ENCODE results near the gene HERC4.
"Not testable (repeated sequence)": the region's sequence is repeated elsewhere in the genome, so short reads cannot be mapped to it uniquely, and the experiment has no call there.

HERC4 gene

GRCh38 chr10:68047554-68048327 lies 27.3 kb downstream of the HERC4 start:
- DNase-seq, result no peak

- DNase-seq, result no peak
Measured at GRCh38 chr10:68047122-68047521, 28.0 kb downstream of the HERC4 start.

- no peak for DNase-seq
Measured at GRCh38 chr10:68046642-68047041, 28.4 kb downstream of the HERC4 start.

GRCh38 chr10:68043030-68043429 lies 32.1 kb downstream of the HERC4 start:
- no peak for DNase-seq

- DNase-seq, result no peak
Measured at GRCh38 chr10:68032113-68032512, 43.0 kb downstream of the HERC4 start.

GRCh38 chr10:68027429-68027828 lies 47.7 kb downstream of the HERC4 start:
- no peak for DNase-seq

GRCh38 chr10:68023292-68023691 lies 51.8 kb downstream of the HERC4 start:
- DNase-seq, result no peak

- DNase-seq, result not testable (repeated sequence)
Measured at GRCh38 chr10:68022324-68022723, 52.8 kb downstream of the HERC4 start.

GRCh38 chr10:68016519-68016918 lies 58.6 kb downstream of the HERC4 start:
- not testable (repeated sequence) for DNase-seq

GRCh38 chr10:68010426-68010940 lies 64.6 kb downstream of the HERC4 start:
- DNase-seq, result no peak

- DNase-seq, result no peak
Measured at GRCh38 chr10:68007356-68007755, 67.7 kb downstream of the HERC4 start.

- no peak for DNase-seq
Measured at GRCh38 chr10:68001539-68001938, 73.5 kb downstream of the HERC4 start.

GRCh38 chr10:68001000-68001399 lies 74.1 kb downstream of the HERC4 start:
- no peak for DNase-seq

- no peak for DNase-seq
Measured at GRCh38 chr10:67990093-67990492, 85.0 kb downstream of the HERC4 start.

GRCh38 chr10:67988606-67989005 lies 86.5 kb downstream of the HERC4 start:
- no peak for DNase-seq

- not testable (repeated sequence) for DNase-seq
Measured at GRCh38 chr10:67982603-67983002, 92.5 kb downstream of the HERC4 start.

GRCh38 chr10:67978749-67979148 lies 96.3 kb downstream of the HERC4 start:
- no peak for DNase-seq

GRCh38 chr10:67977251-67977650 lies 97.8 kb downstream of the HERC4 start:
- DNase-seq, result no peak

GRCh38 chr10:67976292-67977245 lies 98.5 kb downstream of the HERC4 start:
- no peak for DNase-seq

- DNase-seq, result no peak
Measured at GRCh38 chr10:67975871-67976270, 99.2 kb downstream of the HERC4 start.

- no peak for DNase-seq
Measured at GRCh38 chr10:67971311-67971710, 103.8 kb downstream of the HERC4 start.

GRCh38 chr10:67969875-67970274 lies 105.2 kb downstream of the HERC4 start:
- DNase-seq, result no peak

- not testable (repeated sequence) for DNase-seq
Measured at GRCh38 chr10:67966035-67966434, 109.0 kb downstream of the HERC4 start.

GRCh38 chr10:67965456-67965855 lies 109.6 kb downstream of the HERC4 start:
- no peak for DNase-seq
